HAP-1 (cell line): ENCODE measurements around the gene LHX6.
A peak's percentile ranks its signal among the peaks of the same experiment; 100 is the strongest.

Experiments
- DNase-seq, 2 experiments: peaks; one replicate each; pipeline ENCODE4 v3.0.0-alpha.2; 2016 to 2020; ENCODE audit warnings: low spot score in 2 of 2
- H3K27me3 ChIP-seq: fragments of 250-450 bp; sonication (Bioruptor Pico); 2 replicates; pipeline ENCODE4 v1.5.1; 2020; ENCODE audit warnings: low read depth, mild to moderate bottlenecking, moderate library complexity
- H3K36me3 ChIP-seq: fragments of 250-450 bp; sonication (Bioruptor Pico); replicated peaks from 2 replicates; pipeline ENCODE4 v1.5.1; 2020; ENCODE audit warnings: mild to moderate bottlenecking
- H3K4me1 ChIP-seq: fragments of 250-450 bp; sonication (Bioruptor Pico); 2 replicates; pipeline ENCODE4 v1.5.1; 2020; ENCODE audit warnings: mild to moderate bottlenecking
- H3K4me3 ChIP-seq: fragments of 250-450 bp; sonication (Bioruptor Pico); 2 replicates; pipeline ENCODE4 v1.5.1; 2020; ENCODE audit warnings: mild to moderate bottlenecking, moderate library complexity
- H3K9me3 ChIP-seq: fragments of 250-450 bp; sonication (Bioruptor Pico); 2 replicates; pipeline ENCODE4 v1.5.1; 2020; ENCODE audit warnings: mild to moderate bottlenecking, moderate library complexity
- in situ Hi-C: fragments of 300-500 bp; cut with MboI; formaldehyde crosslinking; loops from 3 replicates; pipeline ENCODE4 v1.14.3; 2020; ENCODE audit warnings: low sequenced_read_pairs, inconsistent platforms, mixed read lengths

The LHX6 gene

DNA sequence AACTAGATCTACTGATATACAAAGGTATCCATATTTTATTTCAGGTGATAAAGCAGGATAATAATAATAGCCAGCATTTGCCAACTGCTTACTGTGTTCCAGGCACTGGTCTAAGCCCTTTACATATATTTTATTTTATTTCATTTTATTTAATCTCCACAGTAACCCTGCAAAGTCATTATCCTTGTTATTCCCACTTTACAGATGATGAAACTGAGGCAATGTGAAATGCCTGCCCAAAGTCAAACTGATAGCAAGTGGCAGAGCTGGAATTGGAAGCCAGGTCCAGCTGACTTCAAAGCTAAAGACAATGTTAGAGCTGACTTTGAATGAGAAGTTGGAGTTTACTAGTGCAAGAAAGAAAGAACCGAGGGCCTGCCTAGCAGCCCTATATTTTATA is 44.2 kb downstream of the LHX6 start:
- Histone ChIP-seq H3K4me1 (0 out of 2 replicates have a peak, but pooled peaks cover 6% of the 10 kb centered on the region), H3K27me3 (peaks cover 12% of the 10 kb centered on the region), H3K9me3 (no peaks in the 10 kb centered on the region), H3K4me3 (no peak overlapping the region), H3K36me3 (no peaks in the 10 kb centered on the region)
- no peak for DNase-seq
- in situ Hi-C loops, result no loop called here

DNA sequence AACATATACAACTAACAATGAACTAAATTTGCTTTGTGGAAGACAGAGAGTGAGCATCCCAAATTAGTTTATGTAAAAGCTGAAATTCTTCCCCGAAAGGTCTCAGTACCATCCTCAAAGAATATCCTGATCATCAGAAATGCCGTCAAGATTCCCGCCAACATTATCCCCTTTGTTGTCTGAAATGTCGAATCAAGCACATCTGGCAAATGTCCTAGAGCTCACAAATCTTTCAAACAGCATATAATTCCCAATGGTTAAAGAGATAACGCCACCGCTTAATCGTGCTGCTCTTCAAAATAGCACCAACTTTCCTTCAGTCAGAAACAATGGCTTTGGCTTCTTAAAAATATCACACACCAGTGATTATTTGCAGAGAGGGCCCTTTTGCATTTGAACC is 45.3 kb downstream of the LHX6 start:
- Histone ChIP-seq H3K36me3 (no peaks in the 10 kb centered on the region), H3K4me3 (no peak overlapping the region), H3K9me3 (no peaks in the 10 kb centered on the region), H3K27me3 (peaks cover 12% of the 10 kb centered on the region), H3K4me1 (0 out of 2 replicates have a peak, but pooled peaks cover 6% of the 10 kb centered on the region)
- in situ Hi-C loops, result no loop called here
- DNase-seq, result no peak

DNA sequence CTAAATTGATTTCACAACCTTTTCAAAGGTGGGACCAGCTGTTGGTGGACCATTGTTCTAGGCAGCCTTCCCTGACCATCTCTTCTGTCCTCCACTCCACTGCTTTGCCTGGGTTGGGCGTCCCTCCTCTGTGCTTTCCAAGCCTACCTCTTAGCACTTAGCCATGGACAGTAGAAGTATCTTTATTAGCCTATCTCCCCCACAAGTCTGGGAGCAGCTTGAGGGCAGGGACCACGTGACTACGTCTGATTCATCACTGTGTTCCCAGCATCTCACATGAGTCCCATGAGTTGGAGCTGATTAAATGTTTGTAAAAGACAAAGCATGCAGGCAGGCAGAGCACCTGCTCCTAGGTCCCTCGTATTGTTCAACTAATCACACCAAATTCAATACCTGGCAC is 48.1 kb downstream of the LHX6 start:
- Histone ChIP-seq H3K9me3 (no peaks in the 10 kb centered on the region), H3K27me3 (peaks cover 12% of the 10 kb centered on the region), H3K36me3 (no peaks in the 10 kb centered on the region), H3K4me3 (no peak overlapping the region), H3K4me1 (0 out of 2 replicates have a peak, but pooled peaks cover 6% of the 10 kb centered on the region)
- no peak for DNase-seq
- in situ Hi-C loops, result no loop called here

DNA sequence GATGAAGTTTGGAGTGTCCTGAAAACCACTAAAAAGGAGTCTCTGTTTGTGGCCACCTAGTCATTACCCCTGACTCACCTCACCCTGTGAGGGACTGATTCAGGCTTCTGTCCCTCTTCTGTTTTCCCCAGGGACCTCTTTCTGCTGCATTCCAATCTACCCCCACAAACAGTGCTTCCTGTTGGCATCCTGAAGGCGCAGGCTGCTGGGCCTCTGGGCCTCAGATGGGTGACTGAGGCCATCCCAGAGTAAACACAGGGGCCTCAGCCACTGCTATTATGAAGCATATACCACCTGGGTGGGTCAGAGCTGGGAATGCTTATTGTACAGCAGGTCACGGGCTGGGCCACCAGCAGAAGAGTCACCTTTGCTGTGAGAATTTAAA is 49.1 kb downstream of the LHX6 start:
- DNase-seq, result no peak

DNA sequence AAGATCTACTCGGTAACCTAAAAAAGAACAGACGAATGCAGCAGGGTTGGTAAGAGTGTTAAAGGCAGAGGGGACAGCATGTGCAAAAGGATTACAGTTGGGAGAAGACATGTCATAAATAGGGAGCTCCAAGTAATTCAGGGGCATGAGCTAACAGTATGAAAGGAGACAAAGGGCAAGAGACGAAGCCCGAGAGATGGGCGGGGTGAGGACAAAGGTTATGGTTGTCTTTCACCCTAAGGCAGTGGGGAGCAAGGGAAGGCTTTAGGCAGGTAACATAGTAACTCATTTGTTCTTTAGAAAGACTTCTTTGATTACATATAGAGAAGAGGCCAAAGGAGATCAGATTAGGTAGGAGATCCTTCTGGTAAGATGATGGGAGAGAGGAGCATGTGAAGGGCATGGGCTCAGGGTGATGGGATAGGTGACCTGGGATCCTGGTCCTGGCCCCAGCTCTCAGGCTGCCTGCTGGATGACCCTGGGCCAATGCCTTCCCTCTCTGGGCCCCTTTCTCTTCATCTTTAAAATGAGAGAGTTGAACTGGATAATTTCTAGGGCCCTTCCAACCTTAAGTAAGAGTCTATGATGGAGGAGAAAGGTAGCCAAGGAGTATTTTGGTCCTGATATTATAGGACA is 49.6 kb downstream of the LHX6 start:
- H3K4me1 ChIP-seq, result 0 out of 2 replicates have a peak, but pooled peaks cover 6% of the 10 kb centered on the region
- H3K9me3 ChIP-seq, result no peaks in the 10 kb centered on the region
- H3K36me3 ChIP-seq, result no peaks in the 10 kb centered on the region
- in situ Hi-C loops, result no loop called here
- no peak overlapping the region for H3K4me3 ChIP-seq
- H3K27me3 ChIP-seq, result peaks cover 12% of the 10 kb centered on the region
- DNase-seq, result no peak

More for the DNA sequence above, 49.1 kb downstream of the LHX6 start:
- Histone ChIP-seq H3K36me3 (no peaks in the 10 kb centered on the region), H3K9me3 (no peaks in the 10 kb centered on the region), H3K4me3 (no peak overlapping the region), H3K27me3 (peaks cover 12% of the 10 kb centered on the region), H3K4me1 (0 out of 2 replicates have a peak, but pooled peaks cover 6% of the 10 kb centered on the region)
- in situ Hi-C loops, result no loop called here

DNA sequence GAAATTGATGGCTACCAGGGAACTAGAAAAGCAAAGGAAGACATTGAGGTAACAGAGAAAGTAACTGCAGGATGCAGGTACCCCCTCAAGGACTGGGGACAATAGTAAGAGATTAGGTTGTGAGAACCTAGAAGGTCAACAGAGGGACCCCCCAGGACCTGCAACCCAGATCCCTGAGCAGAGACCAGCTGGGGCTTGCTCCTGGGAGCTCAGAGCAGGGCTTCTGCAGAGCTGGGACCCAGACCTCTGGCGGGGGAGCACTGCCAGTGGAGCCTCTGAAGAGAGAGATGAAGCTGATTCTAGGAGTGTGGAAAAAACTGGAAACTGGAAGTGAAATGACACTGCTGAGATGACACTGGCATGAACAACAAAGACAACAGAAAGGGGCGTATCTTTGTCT is 51.8 kb downstream of the LHX6 start:
- in situ Hi-C loops, result no loop called here
- no peak for DNase-seq
- Histone ChIP-seq H3K27me3 (peaks cover 2% of the 10 kb centered on the region; the same call in 1 of the 2 replicates), H3K9me3 (no peaks in the 10 kb centered on the region), H3K4me3 (no peak overlapping the region), H3K4me1 (no peaks in the 10 kb centered on the region), H3K36me3 (no peaks in the 10 kb centered on the region)

DNA sequence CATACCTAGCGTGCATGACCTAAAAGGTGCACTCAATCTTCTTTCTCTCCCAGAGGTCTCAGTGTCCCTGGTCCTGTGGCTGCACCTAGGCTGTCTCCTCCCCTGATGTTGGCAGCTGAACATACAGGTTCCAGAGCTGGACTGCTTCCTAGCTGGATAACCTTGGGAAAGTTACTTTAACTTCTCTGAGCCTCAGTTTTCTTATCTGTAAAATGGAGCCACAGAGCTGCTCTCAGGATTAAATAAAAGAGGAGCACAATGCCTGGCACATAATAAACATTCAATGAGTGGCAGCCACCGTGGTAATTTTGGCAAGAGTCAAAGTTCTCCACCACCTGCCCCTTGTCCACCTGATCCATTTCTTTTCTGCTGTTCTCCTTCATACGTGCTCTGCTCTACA is 55.1 kb downstream of the LHX6 start:
- peaks cover 7% of the 10 kb centered on the region; the same call in 1 of the 2 replicates for H3K27me3 ChIP-seq
- no peaks in the 10 kb centered on the region for H3K36me3 ChIP-seq
- H3K4me1 ChIP-seq, result no peaks in the 10 kb centered on the region
- in situ Hi-C loops, result no loop called here
- DNase-seq, result no peak
- no peaks in the 10 kb centered on the region for H3K9me3 ChIP-seq
- H3K4me3 ChIP-seq, result no peak overlapping the region

DNA sequence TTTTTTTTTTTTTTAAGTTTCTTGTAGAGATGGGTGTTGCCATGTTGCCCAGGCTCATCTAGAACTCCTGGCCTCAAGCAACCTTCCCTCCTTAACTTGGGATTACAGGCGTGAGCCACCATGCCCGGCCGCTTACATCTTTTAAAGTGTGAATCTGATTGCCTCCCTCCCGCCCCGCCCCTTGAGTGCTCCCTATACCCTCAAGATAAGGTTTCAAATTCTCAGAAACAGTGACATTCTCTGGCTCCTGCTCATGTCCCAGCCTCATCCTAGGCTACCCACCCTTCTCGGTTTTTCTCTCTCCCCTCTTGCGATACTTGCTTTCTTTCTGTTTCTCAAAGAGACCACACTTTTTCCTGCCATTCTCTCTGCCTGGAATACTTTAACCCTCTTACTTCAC is 56.6 kb downstream of the LHX6 start:
- H3K36me3 ChIP-seq, result no peaks in the 10 kb centered on the region
- no peak for DNase-seq
- peaks cover 7% of the 10 kb centered on the region; the same call in 1 of the 2 replicates for H3K27me3 ChIP-seq
- H3K4me3 ChIP-seq, result no peak overlapping the region
- no peaks in the 10 kb centered on the region; the same call in 1 of the 2 replicates for H3K9me3 ChIP-seq
- in situ Hi-C loops, result no loop called here
- no peaks in the 10 kb centered on the region for H3K4me1 ChIP-seq

DNA sequence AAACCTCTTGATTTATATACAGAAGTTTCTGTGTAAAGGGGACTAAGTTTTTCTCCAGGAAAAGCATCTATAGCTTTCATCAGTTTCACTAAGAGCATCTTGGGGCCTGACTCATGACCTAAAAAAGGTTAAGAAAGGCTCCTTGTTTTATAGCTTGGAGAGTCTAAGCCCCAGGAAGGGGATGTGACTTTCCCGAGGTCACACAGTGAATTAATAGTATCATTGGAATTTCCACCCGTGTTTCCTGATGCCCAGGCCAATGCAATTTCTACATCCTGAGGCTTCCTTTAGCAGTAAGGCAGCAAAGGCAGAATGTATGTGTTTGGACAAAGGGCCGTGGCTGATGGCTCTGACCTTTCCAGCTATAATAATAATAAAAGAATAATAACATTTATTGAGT is 60.4 kb downstream of the LHX6 start:
- no peak for DNase-seq
- H3K27me3 ChIP-seq, result peaks cover 9% of the 10 kb centered on the region
- no peak overlapping the region for H3K4me3 ChIP-seq
- no peaks in the 10 kb centered on the region; the same call in 1 of the 2 replicates for H3K9me3 ChIP-seq
- no peaks in the 10 kb centered on the region for H3K4me1 ChIP-seq
- in situ Hi-C loops, result no loop called here
- H3K36me3 ChIP-seq, result no peaks in the 10 kb centered on the region

DNA sequence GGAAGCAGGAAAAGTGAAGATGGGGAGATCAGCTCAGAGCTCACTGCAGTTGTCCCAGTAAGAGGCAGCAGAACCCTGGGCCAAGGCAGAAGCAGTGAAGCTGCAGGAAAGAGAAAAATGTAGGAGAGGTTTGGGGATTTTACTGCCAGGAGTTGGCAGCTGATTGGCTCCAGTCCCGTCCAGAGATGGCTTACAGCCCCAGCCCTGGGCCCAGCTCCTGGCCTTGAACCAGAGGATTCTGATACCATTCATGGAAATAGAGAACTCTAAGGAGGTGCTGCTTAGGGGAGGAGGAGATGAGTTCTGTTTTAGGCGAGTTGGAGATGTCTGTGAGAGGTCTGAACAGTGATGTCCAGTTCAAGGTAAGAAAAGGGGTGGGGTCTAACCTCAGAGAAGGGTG is 64.5 kb downstream of the LHX6 start:
- in situ Hi-C loops, result no loop called here
- DNase-seq, result no peak
- Histone ChIP-seq H3K4me3 (no peak overlapping the region), H3K36me3 (no peaks in the 10 kb centered on the region), H3K4me1 (no peaks in the 10 kb centered on the region), H3K27me3 (peaks cover 2% of the 10 kb centered on the region; the same call in 1 of the 2 replicates), H3K9me3 (no peaks in the 10 kb centered on the region; the same call in 1 of the 2 replicates)

DNA sequence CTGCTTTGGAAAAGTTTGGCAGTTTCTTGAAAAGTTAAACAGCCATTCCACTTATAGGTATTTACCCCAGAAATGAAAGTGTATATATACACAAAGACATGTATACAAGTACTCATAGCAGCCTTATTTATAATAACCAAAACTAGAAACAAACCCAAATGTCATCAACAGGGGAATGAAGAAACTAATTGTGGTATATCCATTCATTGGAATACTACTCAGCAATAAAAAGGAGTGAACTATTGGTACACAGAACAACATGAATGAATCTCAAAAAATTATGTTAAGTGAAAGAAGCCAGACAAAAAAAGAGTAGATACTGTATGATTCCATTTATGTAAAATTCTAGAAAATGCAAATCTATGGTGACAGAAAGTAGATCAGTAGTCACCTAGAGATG is 66.3 kb downstream of the LHX6 start:
- no peak overlapping the region for H3K4me3 ChIP-seq
- no peaks in the 10 kb centered on the region for H3K9me3 ChIP-seq
- no peak for DNase-seq
- H3K4me1 ChIP-seq, result peaks cover 5% of the 10 kb centered on the region; the same call in 1 of the 2 replicates
- no peaks in the 10 kb centered on the region for H3K36me3 ChIP-seq
- in situ Hi-C loops, result no loop called here
- H3K27me3 ChIP-seq, result peaks cover 2% of the 10 kb centered on the region; the same call in 1 of the 2 replicates

DNA sequence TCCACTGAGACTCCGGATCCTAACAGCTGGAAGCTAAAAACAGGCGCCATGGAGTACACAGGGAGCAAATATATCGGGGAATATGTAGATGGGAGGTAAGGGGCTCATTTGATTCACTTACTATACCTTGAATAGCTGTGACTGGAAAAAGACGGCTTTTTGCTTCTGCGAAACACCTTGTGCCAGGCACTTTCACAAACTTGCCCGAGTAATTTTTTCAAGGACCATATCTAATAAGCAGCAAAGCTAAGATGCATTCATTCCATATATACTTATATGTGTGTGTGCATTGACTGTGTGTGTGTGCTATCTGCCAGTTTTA is 68.9 kb downstream of the LHX6 start:
- H3K4me3 ChIP-seq, result peak overlapping the region; percentile 69
- in situ Hi-C loops, result no loop called here
- no peaks in the 10 kb centered on the region for H3K36me3 ChIP-seq
- H3K27me3 ChIP-seq, result no peaks in the 10 kb centered on the region
- DNase-seq, result no peak
- H3K4me1 ChIP-seq, result peaks cover 5% of the 10 kb centered on the region; the same call in 1 of the 2 replicates
- no peaks in the 10 kb centered on the region for H3K9me3 ChIP-seq

DNA sequence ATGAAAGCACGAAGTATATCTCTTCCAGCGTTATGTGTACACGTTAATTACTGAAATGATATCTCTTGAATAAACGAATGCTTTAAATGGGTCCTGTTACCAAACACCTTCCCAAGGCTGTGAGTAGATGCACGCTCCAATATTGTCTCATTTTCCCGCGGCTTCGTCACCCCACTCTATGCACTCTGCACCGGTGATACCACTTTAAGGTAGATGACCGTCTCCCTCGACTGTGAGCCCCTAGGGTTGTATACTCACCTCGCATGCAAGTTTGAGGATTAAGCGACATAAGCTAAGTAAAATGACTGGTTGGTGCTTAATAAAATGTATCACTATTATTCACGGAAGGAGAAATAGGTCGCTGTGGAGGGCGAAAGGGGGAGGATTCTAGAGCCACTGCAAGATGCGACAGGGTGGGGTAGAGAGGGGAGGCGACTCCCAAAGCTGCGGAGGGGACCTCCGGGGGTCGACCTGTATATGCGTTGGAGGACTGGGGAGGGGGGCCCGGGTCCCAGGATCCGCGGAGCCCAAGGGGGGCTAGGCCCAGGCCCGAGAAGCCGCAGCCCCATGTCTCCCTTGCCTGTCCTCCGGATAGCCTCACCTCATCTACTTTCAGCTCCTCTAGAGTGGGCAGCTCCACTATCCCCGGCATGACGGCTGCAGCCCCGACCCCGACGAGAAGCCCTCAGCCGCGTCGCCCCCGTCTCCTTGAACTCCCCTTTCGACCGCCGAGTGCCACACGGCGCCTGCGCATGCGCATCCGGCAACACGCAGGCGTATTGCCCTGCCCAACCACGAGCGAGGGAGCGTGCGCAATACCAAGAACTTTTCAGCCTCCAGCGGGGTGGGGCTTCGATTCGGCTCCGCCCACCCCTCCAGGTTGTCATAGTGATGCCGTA is 69.5 kb downstream of the LHX6 start, which contains the start of the genes MORN5 and NDUFA8:
Gene MORN5 (plus strand): TSS at position 883 of the 899 bp plus-strand sequence. CDS start 65 bp downstream, outside the sequence.
Gene NDUFA8 (minus strand): TSS at position 754 of the 899 bp plus-strand sequence. CDS start 102 bp downstream, at position 652.
- peak; percentile 96 to 97 for DNase-seq
- Histone ChIP-seq H3K27me3 (no peaks in the 10 kb centered on the region), H3K4me3 (peak within 1 kb of the TSS; percentile 69), H3K4me1 (peaks cover 5% of the 10 kb centered on the region), H3K36me3 (no peaks in the 10 kb centered on the region), H3K9me3 (no peaks in the 10 kb centered on the region)
- in situ Hi-C loops, result no loop called here

DNA sequence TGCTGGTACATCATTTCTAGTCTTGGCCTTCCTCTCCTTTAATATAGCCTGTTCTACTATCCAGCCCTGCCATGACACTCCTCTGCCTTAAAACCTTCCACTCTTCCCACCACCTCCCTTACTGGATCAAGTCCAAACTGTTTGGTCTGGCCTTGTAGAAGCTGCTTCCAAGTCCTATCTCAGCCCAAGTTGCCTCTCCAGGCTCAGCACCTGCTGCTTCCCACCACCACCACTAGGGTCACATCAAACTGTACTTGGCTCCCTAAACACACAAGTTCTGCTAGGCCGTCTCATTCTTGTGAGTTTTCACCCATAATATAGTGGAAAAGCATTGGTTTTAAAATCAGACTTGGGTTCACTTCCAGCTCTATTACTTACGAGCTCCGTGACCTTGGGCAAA is 70.6 kb downstream of the LHX6 start:
- H3K36me3 ChIP-seq, result no peaks in the 10 kb centered on the region; the same call in 1 of the 2 replicates
- peak overlapping the region; percentile 69 for H3K4me3 ChIP-seq
- no peaks in the 10 kb centered on the region for H3K27me3 ChIP-seq
- in situ Hi-C loops, result no loop called here
- H3K9me3 ChIP-seq, result no peaks in the 10 kb centered on the region
- peaks cover 7% of the 10 kb centered on the region for H3K4me1 ChIP-seq
- peak; percentile 68 to 76 for DNase-seq
